OCI-LY3 (cell line): ENCODE results near the gene ELAPOR1.

Experiments used
- H2AFZ ChIP-seq: fragments of 200-600, 300-600 bp; shearing (Covaris generic); 2 replicates; pipeline ENCODE4 v1.6.0; 2014; ENCODE audit warnings: antibody characterized with exemption, low read depth, low read length
- H3K27ac ChIP-seq: fragments of 200-600, 300-600 bp; sonication (generic); 2 replicates; pipeline ENCODE4 v1.5.1; 2014; ENCODE audit warnings: mild to moderate bottlenecking, low read length, moderate library complexity, mixed read lengths
- H3K27me3 ChIP-seq: fragments of 200-600, 300-600 bp; sonication (generic); 2 replicates; pipeline ENCODE4 v1.6.1; 2014; ENCODE audit warnings: low read depth, low read length, mixed read lengths
- H3K36me3 ChIP-seq: fragments of 200-600, 300-600 bp; sonication (generic); replicated peaks from 2 replicates; pipeline ENCODE3; 2014; ENCODE audit warnings: low read depth, low read length, mixed read lengths
- H3K4me1 ChIP-seq: fragments of 300-600, 200-600 bp; sonication (generic); 2 replicates; pipeline ENCODE4 v1.6.1; 2014; ENCODE audit warnings: low read length, mixed read lengths
- H3K4me2 ChIP-seq: fragments of 200-600, 300-600 bp; sonication (generic); 2 replicates; pipeline ENCODE4 v1.6.1; 2014; ENCODE audit warnings: low read length, mixed read lengths
- H3K4me3 ChIP-seq: fragments of 300-600, 200-600 bp; sonication (generic); 2 replicates; pipeline ENCODE4 v1.5.1; 2014; ENCODE audit warnings: antibody characterized with exemption, mild to moderate bottlenecking, low read length, moderate library complexity
- H3K79me2 ChIP-seq: fragments of 300-600, 200-600 bp; shearing (Covaris generic); 2 replicates; pipeline ENCODE4 v1.6.1; 2014; ENCODE audit warnings: mild to moderate bottlenecking, low read length, mixed read lengths
- H3K9ac ChIP-seq: fragments of 300-600, 200-600 bp; shearing (Covaris generic); 2 replicates; pipeline ENCODE4 v1.6.0; 2014; ENCODE audit warnings: mild to moderate bottlenecking, low read length, moderate library complexity
- H3K9me3 ChIP-seq: fragments of 200-600, 300-600 bp; shearing (Covaris generic); 2 replicates; pipeline ENCODE4 v1.6.1; 2014; ENCODE audit warnings: low read length, mixed read lengths; ENCODE audit not compliant: insufficient read depth
- H4K20me1 ChIP-seq: fragments of 200-600, 300-600 bp; sonication (generic); 2 replicates; pipeline ENCODE4 v1.6.1; 2016; ENCODE audit warnings: low read length, mixed read lengths; ENCODE audit not compliant: insufficient read depth
- CTCF ChIP-seq: fragments of 200-600, 300-600 bp; sonication (generic); IDR thresholded peaks from 2 replicates; pipeline ENCODE4 v1.5.1; 2014; ENCODE audit warnings: antibody characterized with exemption, low read length, low read depth
- EZH2phosphoT487 ChIP-seq: fragments of 200-600 bp; shearing (Covaris generic); IDR thresholded peaks from 2 replicates; pipeline ENCODE4 v1.6.1; 2018; ENCODE audit warnings: antibody characterized with exemption, mixed run types, low read depth

ELAPOR1 gene

GRCh38 chr1:109156916-109157385 is 43.0 kb downstream of the ELAPOR1 start:
- TF ChIP-seq EZH2phosphoT487 (no peak), CTCF (no peak)
- H3K4me1 ChIP-seq = no peaks in the 10 kb centered on the region

GRCh38 chr1:109158433-109158832 is 44.5 kb downstream of the ELAPOR1 start:
- H3K4me1 ChIP-seq = peaks cover 6% of the 10 kb centered on the region
- no peaks in the 10 kb centered on the region for H3K27me3 ChIP-seq
- H3K4me2 ChIP-seq = no peak overlapping the region
- no peak overlapping the region for H2AFZ ChIP-seq
- H3K9me3 ChIP-seq = no peaks in the 10 kb centered on the region
- TF ChIP-seq EZH2phosphoT487 (no peak), CTCF (no peak)
- H3K9ac ChIP-seq = no peak overlapping the region
- no peaks in the 10 kb centered on the region for H3K36me3 ChIP-seq
- H3K27ac ChIP-seq = no peak overlapping the region
- H4K20me1 ChIP-seq = no peaks in the 10 kb centered on the region
- H3K4me3 ChIP-seq = no peak overlapping the region
- no peaks in the 10 kb centered on the region for H3K79me2 ChIP-seq

More at GRCh38 chr1:109156916-109157385, 43.0 kb downstream of the ELAPOR1 start:
- H3K9me3 ChIP-seq = no peaks in the 10 kb centered on the region
- no peaks in the 10 kb centered on the region for H3K79me2 ChIP-seq
- no peak overlapping the region for H2AFZ ChIP-seq
- H3K4me3 ChIP-seq = no peak overlapping the region
- no peaks in the 10 kb centered on the region for H3K27me3 ChIP-seq
- no peaks in the 10 kb centered on the region for H4K20me1 ChIP-seq
- no peak overlapping the region for H3K9ac ChIP-seq
- no peaks in the 10 kb centered on the region for H3K36me3 ChIP-seq
- no peak overlapping the region for H3K27ac ChIP-seq
- no peak overlapping the region for H3K4me2 ChIP-seq

GRCh38 chr1:109159326-109159725 is 45.4 kb downstream of the ELAPOR1 start:
- no peak overlapping the region for H3K4me3 ChIP-seq
- no peak overlapping the region for H3K9ac ChIP-seq
- H3K79me2 ChIP-seq = no peaks in the 10 kb centered on the region
- TF ChIP-seq EZH2phosphoT487 (no peak), CTCF (no peak)
- no peaks in the 10 kb centered on the region for H3K9me3 ChIP-seq
- no peak overlapping the region for H3K27ac ChIP-seq
- no peaks in the 10 kb centered on the region for H3K36me3 ChIP-seq
- H4K20me1 ChIP-seq = no peaks in the 10 kb centered on the region
- peaks cover 10% of the 10 kb centered on the region for H3K4me1 ChIP-seq
- H2AFZ ChIP-seq = no peak overlapping the region
- H3K4me2 ChIP-seq = no peak overlapping the region
- no peaks in the 10 kb centered on the region for H3K27me3 ChIP-seq

GRCh38 chr1:109160071-109160840 is 46.3 kb downstream of the ELAPOR1 start:
- no peaks in the 10 kb centered on the region for H3K36me3 ChIP-seq
- TF ChIP-seq EZH2phosphoT487 (no peak), CTCF (no peak)
- no peaks in the 10 kb centered on the region for H4K20me1 ChIP-seq
- H3K4me3 ChIP-seq = no peak overlapping the region
- H3K9me3 ChIP-seq = no peaks in the 10 kb centered on the region
- H3K4me2 ChIP-seq = no peak overlapping the region
- no peak overlapping the region for H3K9ac ChIP-seq
- no peaks in the 10 kb centered on the region for H3K79me2 ChIP-seq
- no peak overlapping the region for H3K27ac ChIP-seq
- H3K4me1 ChIP-seq = peaks cover 10% of the 10 kb centered on the region
- no peaks in the 10 kb centered on the region for H3K27me3 ChIP-seq
- H2AFZ ChIP-seq = no peak overlapping the region
